ENCODE measurements around the gene ECM2.

Gene ECM2

DNA sequence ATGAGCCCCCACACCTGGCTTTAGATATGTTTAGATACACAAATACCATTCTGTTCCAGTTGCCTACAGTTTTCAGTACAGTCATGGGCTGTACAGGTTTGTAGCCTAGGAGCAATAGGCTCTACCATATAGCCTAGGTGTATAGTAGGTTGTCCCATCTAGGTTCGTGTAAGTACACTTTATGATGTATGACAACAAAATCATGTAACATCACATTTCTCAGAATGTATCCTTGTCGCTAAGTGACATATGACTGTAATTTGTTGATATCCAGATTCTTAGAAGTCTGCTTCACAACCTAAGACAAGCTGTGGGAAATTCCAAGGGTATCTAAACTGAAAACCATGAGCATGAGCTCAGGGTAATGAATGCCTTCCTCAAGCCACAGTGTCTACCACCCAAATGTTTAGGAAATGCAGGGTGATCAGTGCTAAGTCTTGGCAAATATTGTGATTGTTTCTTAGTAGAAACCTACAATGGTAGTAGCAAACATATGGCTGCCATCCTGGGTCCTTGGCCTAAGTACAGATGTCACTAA is 8.4 kb downstream of the ECM2 start:
- no peak for DNase-seq

DNA sequence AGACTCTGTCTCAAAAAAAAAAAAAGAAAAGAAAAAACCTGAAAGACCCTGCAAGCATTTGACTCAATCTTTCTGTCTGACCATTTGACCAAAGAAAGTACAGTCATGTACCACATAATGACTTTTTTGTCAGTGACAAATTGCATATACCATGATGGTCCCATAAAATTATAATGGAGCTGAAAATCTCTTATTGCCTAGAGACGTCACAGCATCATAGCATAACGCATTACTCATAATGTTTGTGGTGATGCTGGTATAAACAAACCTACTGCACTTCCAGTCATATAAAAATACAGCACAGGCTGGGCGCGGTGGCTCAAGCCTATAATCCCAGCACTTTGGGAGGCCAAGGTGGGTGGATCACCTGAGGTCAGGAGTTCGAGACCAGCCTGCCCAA is 10.5 kb downstream of the ECM2 start:
- DNase-seq, result no peak

DNA sequence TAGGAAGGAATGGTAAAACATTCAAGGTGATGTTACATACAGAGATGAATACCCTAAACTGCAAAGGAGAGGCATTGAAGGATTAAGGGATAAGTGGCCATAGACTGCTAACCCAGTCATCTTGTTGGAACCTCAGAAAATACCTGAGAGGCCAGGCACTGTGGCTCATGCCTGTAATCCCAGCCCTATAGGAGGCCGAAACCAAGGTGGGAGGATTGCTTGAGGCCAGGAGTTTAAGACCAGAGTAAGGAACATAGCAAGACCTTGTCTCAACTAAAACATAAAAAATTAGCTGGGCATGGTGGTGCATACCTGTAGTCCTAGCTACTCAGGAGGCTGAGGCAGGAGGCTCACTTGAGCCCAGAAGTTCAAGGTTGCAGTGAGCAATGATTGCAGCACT is 10.9 kb downstream of the ECM2 start:
- no peak for DNase-seq

DNA sequence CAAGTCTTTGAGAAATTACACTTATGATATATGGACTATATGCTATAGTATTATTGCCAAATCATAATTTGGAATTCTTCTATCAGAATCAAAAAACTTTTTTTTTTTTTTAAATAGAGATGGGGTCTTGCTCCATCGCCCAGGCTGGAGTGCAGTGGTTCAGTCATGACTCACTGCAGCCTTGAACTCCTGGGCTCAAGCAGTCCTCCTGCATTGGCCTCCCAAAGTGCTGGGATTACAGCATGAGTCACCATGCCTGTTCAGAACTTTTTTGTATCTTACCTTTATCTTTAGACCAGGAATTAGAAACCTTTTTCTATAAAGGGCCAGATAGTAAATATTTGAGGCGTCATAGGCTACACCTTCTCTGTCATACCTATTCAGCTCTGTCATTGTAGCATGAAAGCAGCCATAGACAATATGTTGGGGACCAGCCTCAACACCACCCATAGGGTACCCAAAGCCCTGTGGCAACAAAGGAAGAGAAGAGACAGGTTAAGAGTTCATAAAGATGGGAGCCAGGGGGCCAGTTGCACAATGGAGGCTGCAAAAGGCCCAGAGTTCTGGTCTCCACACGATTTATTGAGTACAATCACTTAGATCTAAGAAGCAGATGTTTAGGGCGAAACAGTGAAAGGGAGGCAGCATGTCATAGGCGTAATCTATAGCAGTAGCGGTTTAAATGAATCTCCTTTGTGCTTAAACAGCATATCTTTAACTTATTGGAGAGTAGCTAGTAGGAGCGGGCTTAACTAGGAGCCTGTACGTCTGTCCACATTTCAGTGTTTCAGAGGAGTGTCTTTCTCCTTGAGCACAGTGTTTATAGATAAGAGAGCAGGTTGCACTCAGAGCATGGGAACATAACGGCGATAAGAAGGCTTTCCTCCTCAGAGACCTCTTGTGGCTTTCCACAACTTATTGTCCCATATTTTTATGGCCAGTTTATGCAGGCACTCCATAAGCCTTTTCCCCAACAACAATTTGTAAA is 12.5 kb downstream of the ECM2 start:
- DNase-seq, result no peak

DNA sequence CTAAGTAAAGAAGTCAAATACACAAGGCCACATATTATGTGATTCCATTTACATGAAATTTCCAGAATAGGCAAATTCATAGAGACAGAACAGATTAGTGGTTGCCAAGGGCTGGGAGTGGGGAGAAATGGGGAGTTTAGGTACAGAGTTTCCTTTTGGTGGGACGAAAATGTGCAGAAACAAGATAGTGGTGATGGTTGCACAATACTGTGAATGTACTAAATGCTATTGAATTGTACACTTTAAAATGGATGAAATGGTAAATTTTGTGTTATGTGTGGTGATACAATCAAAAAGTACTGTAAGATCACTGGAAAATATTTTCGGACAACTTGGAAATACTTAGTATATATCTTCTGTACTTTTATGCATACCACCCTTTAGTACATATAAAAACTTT is 15.0 kb downstream of the ECM2 start:
- DNase-seq, result no peak

DNA sequence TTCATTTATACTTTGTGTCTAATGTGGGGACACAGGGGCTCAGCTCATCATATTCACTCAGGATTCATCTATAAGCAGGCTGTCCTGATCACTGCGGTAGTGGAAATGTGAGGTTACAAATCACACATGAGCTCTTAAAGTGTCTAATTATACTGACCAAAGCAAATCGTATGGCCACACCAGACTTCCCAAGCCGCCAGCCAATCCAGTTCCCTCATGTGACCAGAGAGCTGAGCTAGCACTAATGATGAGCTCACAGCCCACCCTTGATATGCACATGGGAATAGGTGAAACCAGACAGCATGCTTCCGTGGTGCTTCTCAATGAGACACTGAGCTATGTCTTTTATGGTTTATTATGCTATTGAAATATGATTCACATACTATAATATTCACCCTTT is 17.6 kb downstream of the ECM2 start:
- no peak for DNase-seq

DNA sequence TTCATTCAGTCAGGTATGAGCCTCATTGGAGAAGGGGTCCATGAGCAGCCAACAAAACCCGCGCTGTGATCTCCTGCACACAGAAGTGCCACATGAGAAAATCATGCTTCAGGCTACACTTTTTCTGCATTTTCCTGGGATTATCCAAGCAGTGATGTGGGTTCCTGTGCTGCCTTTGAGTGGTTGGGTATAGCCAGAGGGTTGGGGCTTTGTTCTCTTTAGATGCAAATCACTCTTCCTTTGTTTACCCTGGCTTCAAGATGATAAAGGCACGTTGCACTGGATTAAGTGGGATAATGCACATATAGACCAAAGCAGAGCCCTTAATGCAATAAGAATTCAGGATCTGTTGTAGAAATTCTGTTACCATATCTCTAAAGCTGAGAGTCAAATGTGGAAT is 18.7 kb downstream of the ECM2 start:
- DNase-seq, result no peak

DNA sequence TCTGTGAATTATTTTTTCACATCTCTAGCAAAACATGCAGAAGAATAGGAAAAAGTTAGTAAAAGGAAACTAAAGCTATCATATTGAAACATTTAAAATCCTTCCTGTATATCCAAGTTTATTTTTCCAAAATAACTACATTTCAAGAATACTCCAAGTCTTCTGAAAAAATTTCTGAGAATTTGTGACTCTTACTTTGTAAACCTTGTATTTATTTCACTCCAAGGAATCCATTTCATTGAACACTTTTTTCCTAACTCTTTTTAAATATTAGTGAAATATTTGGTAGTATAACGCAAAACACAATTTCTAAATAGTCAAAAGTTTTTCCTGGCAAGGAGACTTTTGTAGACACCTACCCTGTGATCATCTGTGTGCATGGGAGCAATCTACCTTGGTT is 19.3 kb downstream of the ECM2 start:
- no peak for DNase-seq

DNA sequence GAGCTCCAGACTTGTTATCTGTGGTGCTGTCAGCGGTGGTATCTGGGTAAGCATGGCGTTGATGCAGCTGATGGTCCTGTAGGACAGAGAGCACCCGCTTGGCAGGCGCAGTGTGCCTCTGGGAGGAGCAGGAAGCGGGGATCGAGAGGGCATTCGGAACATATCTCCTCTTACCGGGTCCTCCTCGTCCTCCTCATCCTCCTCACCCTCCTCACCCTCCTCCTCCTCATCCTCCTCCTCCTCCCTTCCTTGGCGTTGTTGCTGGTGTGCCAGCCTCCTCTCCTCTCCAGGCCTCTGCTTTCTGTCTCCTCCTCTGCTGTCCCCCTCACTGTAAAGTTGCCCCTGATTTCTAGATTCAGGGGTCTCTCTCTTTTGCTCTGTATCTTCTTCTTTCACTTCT is 21.2 kb downstream of the ECM2 start:
- DNase-seq, result no peak

DNA sequence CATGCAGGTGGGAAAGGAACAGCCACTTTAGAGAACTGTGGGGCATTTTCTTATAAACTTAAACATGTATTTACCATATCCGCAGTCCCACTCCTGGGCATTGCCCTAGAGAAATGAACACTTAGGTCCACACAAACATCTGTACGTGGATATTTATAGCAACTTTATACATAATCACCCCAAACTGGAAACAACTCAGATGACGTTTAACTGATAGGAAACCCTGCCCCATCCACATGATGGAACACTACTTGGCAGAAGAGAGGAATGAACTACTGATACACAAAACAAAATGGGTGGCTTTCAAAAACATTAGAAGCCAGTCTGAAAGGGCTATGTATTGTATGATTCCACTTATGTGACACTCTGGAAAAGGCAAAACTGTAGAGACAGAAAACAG is 22.4 kb downstream of the ECM2 start:
- DNase-seq, result no peak

DNA sequence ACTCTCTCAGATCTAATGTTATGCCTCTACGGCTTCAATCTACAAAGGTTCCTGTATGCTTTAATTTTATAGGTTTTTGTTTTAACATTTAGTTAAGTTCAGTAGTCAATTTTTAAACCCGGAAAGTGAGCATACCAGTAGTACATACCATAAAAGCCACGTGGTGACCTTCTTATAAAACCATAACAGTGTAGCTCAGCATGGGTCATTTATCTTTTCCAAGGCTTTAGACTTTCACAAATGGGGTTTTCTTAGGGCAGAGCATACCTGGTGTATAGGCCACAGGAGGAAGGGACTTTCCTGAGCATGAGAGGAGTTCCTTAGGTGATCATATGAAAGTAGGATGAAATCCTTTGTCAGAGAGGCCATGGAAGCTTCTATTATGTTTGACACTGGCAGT is 23.2 kb downstream of the ECM2 start:
- no peak for DNase-seq

DNA sequence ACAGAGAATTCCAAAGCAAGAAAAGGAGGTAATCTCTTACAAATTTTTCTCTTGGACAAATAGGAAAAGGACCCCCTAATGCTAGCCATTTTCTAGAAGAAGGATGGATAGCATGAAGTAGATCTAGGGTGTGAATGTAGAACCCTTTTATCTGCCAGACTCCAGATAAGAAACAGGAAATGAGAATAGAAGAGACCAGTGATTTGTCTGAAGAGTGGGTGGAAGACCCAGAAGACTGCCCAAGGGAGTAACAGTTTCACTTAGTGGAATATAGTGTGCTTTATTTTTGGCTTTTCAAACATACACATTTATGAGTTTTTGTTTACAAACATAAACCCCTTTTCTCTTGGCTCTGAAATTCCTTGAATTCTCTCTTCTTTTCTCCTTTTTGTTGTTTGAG is 25.0 kb downstream of the ECM2 start:
- DNase-seq, result no peak

DNA sequence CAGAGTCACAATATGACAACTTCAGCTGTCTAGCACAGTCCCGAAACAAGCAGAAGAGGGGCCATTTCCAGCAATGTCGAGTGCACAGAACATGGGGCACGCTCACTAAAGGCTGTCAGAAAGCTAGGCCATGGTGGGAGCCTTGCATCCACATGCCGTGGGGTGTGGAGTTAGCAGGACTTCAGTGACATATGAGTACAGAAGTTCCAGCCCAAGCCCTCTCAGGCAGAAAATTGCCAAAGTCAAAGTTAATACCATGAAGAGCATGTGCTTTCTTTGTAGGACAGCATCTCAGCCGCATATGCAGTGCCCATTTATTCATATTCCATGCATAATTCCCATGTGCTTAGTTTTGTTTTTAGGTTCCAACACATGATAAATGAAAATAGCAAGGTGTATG is 26.7 kb downstream of the ECM2 start:
- DNase-seq, result no peak

DNA sequence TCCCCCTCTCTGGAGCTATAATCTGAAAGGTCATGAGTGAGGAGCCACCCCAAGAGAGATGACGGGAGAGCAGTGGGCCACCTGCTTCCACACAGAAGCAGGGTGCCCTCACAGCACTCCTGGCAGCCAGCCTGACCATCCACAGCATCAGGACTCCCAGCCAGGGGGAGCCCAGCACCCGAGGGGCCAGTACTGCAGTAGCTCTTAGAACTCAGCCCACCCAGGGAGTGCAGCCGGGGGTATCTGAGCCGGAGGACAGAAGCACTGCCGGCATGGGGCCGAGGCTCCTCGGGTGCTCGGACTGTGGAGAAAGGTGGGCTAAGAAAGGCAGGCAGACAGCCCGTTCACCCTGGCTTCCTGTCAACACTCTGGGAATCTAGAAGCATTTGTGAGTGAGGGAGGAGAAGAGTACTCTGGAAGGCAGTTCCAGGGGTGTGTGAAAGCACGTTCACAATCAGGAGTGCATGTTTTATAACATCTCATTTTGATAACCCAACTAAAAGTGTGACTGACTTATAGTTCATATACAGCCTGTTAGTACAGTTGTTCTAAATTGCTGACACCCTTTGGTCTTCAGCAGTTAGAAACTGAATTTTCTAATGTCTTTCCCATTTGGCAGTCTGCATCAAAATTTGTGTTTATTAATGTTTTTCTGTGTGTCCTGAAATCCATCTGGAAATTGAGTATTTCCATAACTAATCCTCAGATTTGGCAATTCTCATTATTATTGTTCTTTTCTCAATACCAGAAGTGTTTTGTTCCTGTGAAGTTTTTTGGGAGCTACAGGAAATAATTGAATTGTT is 27.6 kb downstream of the ECM2 start:
- no peak for DNase-seq

DNA sequence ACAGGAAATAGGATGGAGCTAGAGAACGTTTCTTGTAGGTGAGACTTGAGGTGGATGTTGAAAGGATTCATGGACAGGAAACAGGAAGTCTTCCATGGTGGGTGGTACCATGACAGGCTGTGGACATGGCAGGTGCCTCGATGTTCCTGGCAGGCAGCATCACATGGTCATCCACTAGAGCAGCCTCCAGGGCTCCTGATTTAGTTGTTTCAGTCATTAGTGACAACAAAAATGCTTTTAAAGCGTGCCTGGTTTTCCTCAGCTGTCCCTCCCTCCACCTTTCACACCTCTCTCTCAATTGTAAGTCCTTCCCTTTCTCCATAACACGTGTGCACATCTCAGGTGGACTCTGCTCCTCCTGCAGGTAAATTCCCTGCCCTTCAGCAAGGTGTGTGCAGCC is 28.3 kb downstream of the ECM2 start:
- no peak for DNase-seq

DNA sequence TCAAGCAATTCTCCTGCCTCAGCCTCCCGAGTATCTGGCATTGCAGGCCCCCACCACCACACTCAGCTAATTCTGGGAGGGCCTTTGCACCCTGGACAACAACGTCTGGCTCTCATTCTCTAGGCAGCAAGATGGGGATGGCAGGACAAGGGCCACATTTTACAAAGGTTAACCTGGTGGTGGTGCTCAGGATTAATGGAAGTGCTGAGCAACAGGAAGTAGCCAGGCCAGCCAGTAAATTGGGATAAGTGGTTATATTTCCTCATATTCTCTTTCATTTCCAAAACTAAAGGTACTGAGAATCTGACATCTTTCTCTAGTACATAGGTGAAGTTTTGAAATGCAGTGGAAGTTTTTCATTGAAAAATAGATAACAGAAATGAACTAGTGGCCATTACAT is 28.8 kb downstream of the ECM2 start:
- no peak for DNase-seq

DNA sequence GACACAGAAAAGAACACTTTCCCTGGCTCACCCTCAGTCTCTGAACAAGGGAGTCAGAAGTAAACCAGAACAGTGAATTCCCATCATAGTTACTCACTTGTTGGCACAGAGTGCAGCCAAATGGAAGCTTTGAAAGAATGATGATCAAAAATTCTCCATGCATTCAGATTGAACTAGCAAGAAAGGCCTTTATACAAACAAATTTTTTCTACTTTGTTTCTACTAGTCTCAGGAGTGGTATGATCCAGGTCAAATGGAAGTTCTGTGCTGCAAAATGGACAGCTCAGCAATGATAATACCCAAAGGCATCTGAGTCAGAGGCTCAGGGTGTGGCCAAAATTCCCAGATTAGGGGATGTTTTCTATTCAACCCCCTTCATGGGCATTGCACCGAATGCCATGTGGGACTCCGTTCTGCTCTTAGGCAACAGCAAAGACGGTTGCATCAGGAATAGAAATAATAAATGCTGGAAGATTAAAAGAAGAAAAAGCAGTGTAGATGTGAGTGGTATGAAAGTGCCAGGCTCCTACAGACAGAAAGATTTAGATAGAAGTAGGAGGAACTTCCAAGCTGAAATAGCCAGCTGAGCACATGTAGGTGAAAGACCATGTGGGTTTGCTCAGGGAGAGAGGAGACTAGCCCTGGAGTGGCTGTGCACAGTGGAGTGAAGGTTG is 29.5 kb downstream of the ECM2 start:
- DNase-seq, result no peak

DNA sequence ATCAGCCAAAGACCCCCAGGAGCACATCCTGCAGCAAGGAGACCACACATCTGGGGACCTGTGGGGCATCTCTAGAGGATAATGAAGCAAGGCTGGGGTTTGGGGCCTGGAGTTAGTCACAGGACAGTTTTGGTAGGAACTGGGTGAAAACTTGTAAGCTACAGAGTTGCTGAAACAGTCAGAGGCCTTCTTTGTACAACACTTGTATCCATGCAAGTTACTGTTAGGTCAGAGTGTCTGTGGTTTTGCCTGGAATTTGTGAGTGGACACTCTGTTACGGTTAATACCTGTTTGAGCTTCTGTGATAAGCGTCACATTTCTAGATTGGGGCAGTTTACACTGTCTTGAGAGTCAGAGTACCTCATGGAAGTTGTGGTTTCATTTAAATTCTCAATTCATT is 30.9 kb downstream of the ECM2 start:
- no peak for DNase-seq

DNA sequence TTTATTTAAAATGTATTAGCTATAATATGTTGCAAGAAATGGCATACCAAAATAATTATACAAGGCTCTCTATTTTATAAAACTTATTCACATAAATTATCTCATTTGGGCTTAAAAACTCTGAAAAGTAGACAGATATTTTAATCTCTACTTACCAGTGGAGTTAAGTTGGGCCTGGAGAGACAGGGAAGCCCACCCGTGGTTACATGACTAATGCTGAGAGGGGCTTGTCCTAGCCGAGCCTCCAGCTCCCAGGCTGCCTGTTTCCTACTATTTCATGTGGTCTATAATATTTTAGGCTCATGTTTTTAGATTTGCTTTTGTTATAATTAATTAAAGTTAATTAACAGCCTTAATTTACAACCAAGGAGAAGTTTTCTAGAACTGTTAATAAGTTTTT is 32.6 kb downstream of the ECM2 start:
- DNase-seq, result no peak

DNA sequence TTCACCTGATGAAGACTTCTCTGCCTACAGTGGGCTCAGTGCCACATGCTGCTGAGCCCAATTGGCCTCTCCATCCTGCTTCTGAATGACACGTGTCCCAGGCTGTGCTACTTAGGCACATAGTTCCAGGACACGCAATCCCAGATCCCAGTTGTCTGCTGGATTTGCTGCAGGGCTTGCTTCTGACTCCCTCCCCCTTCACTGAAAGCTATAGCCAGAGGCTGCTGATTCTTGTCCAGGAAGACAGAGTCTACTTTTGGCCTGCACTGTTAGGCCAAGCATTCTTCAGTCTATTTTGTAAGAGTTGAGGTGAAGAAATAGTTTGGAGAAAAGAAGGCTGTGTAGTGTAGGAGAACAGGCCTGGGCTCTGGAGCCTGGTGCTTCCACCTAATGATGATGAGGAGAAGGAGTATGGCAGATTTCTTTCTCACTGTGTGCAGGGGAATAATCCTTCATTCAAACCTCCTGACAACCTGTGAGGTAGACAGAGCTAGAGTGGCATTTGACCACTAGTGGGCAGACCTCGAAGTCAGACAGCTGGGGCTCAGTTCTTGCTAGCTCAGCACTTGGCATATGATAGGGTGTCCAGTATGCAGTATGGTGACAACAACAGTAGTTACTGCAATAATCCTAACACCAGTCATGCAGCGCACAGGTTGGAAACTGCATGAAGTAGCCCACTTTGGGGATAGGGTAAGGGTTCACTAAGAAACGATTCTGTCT is 34.0 kb downstream of the ECM2 start:
- DNase-seq, result no peak

DNA sequence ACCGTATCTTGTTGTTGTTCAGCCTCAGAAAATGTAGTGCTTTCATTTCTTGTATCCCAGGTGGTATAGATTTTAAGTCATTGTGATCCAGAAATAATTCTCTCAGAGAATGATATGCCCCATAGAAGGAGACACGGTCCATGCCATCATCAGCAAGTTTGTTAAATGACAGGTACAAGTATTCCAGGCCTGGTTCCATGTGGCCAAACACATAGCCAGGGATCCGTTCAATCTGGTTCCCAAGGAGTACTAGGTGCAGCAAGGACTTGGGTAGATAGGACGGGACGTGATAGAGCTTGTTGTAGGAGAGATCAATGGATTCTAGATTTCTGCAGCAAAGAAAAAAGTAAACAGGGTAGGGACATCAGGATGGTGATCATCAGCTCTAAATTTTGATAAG is 35.1 kb downstream of the ECM2 start:
- DNase-seq, result no peak

DNA sequence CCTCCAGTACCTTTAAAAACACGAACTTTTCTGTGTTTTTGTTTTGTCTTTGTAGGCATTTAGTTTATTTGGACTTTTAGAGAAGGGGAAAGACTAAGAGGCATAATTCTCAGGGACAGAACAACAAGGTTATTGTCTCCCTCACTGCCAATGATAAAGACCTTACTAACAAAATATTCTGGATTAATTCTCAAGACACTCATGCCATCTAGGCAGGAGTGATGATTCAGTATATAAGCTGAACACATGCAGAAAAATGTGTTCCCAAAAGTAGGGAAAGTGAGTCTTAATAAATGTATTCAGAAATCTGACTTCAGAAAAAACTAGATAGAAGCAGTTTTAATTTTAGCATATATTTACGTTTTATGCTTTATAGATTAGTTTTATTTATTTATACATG is 36.1 kb downstream of the ECM2 start:
- no peak for DNase-seq
